ENCODE measurements around the gene NHLRC2.
A peak's percentile ranks its signal among the peaks of the same experiment; 100 is the strongest.

Gene NHLRC2

GRCh38 chr10:113945687-113946085 is 91.2 kb downstream of the NHLRC2 start:
- DNase-seq = no peak

GRCh38 chr10:113947184-113948041 is 93.0 kb downstream of the NHLRC2 start:
- DNase-seq = no peak

GRCh38 chr10:113948048-113948447 is 93.6 kb downstream of the NHLRC2 start:
- DNase-seq = no peak

- DNase-seq = no peak
Observed at GRCh38 chr10:113950268-113950667, 95.8 kb downstream of the NHLRC2 start.

GRCh38 chr10:113953505-113954272 is 99.2 kb downstream of the NHLRC2 start:
- no peak for DNase-seq

GRCh38 chr10:113954409-113954808 is 99.9 kb downstream of the NHLRC2 start:
- DNase-seq = no peak

GRCh38 chr10:113957013-113957412 is 102.6 kb downstream of the NHLRC2 start:
- no peak for DNase-seq

- peak; percentile 34 for DNase-seq
Observed at GRCh38 chr10:113958631-113959382, 104.3 kb downstream of the NHLRC2 start.

- DNase-seq = peak; percentile 31
Observed at GRCh38 chr10:113959383-113959760, 104.9 kb downstream of the NHLRC2 start.

GRCh38 chr10:113960617-113961181 is 106.2 kb downstream of the NHLRC2 start:
- peak; percentile 44 for DNase-seq

GRCh38 chr10:113961182-113962031 is 106.9 kb downstream of the NHLRC2 start:
- no peak for DNase-seq

GRCh38 chr10:113965077-113965476 is 110.6 kb downstream of the NHLRC2 start:
- DNase-seq = no peak

- no peak for DNase-seq
Observed at GRCh38 chr10:113965683-113966082, 111.2 kb downstream of the NHLRC2 start.

Measured in NCI-H2029 treated with DMSO at 0.1 percent for 48 hours (cell line).